Mesothelial cell of epicardium (in vitro differentiated cells): ENCODE results near the gene ANAPC10. TPM values are rescaled to one million over a fixed set of nuclear protein-coding genes. Genes with fewer than 3 reads are reported as not detected.

ENCODE experiments used
- DNase-seq, 2 experiments: peaks; one replicate each; pipeline ENCODE4 v3.0.0; 2021; ENCODE audit warnings: low spot score in 2 of 2; ENCODE audit not compliant: unreplicated experiment in 2 of 2
- H3K27ac Mint-ChIP-seq: 2 replicates; pipeline ENCODE4 v1.8.0; 2021; ENCODE audit warnings: mixed read lengths
- H3K27me3 Mint-ChIP-seq: 2 replicates; pipeline ENCODE4 v1.8.0; 2021; ENCODE audit warnings: low read depth, mixed read lengths
- H3K36me3 Mint-ChIP-seq: 2 replicates; pipeline ENCODE4 v1.8.0; 2021; ENCODE audit warnings: mixed read lengths
- H3K4me1 Mint-ChIP-seq: 2 replicates; pipeline ENCODE4 v1.8.0; 2021; ENCODE audit warnings: mixed read lengths
- H3K4me3 Mint-ChIP-seq: 2 replicates; pipeline ENCODE4 v1.8.0; 2021; ENCODE audit warnings: mild to moderate bottlenecking, moderate library complexity, mixed read lengths
- H3K9me3 Mint-ChIP-seq: 2 replicates; pipeline ENCODE4 v1.8.0; 2021; ENCODE audit warnings: mixed read lengths
- total RNA-seq: library from RNA; stranded (reverse); gene quantifications from 3 replicates; pipeline ENCODE4 v1.2.1, GENCODE V29; 2021
- TF ChIP-seq, protein P1 (sequence below): fragments of 200-600 bp; sonication (generic); IDR thresholded peaks from one replicate; pipeline ENCODE4 v1.5.0; 2021; ENCODE audit warnings: antibody characterized with exemption; ENCODE audit not compliant: unreplicated experiment

The ANAPC10 gene
- total RNA-seq, 1 donor from 2014 or later = 24.2 TPM

DNA sequence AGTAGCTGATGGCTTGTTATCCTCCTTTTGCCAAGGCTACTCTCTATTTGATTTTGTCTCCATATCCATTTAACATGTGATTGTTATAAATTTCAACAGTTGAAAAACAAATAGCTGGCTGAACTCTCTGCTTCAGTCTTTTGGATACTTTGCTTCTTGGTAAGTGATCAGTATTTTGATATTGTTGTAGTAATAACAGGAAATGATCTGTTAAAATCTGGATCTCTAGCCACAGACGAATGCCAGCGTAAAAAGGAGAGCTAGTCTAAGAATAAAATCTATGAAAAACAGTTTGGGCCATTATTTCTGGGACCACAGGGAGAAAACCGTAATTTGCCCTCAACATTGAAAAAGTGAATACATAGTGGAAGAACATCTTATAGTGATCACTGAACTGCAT is 113.8 kb downstream of the ANAPC10 start:
- no peak for DNase-seq
- Mint-ChIP-seq H3K27ac (no peak overlapping the region), H3K36me3 (peaks cover 13% of the 10 kb centered on the region), H3K9me3 (peaks cover 26% of the 10 kb centered on the region), H3K27me3 (no peaks in the 10 kb centered on the region), H3K4me3 (no peak overlapping the region), H3K4me1 (peaks cover 1% of the 10 kb centered on the region)
- TF ChIP-seq, protein P1, sequence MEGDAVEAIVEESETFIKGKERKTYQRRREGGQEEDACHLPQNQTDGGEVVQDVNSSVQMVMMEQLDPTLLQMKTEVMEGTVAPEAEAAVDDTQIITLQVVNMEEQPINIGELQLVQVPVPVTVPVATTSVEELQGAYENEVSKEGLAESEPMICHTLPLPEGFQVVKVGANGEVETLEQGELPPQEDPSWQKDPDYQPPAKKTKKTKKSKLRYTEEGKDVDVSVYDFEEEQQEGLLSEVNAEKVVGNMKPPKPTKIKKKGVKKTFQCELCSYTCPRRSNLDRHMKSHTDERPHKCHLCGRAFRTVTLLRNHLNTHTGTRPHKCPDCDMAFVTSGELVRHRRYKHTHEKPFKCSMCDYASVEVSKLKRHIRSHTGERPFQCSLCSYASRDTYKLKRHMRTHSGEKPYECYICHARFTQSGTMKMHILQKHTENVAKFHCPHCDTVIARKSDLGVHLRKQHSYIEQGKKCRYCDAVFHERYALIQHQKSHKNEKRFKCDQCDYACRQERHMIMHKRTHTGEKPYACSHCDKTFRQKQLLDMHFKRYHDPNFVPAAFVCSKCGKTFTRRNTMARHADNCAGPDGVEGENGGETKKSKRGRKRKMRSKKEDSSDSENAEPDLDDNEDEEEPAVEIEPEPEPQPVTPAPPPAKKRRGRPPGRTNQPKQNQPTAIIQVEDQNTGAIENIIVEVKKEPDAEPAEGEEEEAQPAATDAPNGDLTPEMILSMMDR = no peak

DNA sequence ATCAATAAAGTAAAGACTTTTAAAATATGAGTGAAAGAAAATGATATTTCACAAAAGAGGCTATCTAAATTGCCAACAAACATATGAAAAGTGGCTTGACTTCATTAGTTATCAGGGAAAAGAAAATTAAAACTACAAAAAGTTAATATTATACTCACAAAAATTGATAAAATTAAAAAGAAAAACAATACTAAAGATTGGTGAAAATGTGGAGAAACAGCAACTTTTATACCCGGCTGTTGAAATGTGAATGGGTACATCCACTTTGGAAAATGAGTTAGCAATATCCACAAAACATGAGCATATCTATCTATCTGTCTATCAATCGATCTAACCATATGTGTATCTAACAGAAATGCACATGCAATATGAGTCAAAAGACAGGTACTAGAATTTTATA is 122.3 kb downstream of the ANAPC10 start:
- TF ChIP-seq, protein P1 = no peak
- no peak overlapping the region for H3K27ac Mint-ChIP-seq
- H3K36me3 Mint-ChIP-seq = peaks cover 9% of the 10 kb centered on the region
- H3K27me3 Mint-ChIP-seq = no peaks in the 10 kb centered on the region
- DNase-seq = no peak
- H3K4me1 Mint-ChIP-seq = no peaks in the 10 kb centered on the region
- H3K4me3 Mint-ChIP-seq = no peak overlapping the region
- H3K9me3 Mint-ChIP-seq = peaks cover 32% of the 10 kb centered on the region

DNA sequence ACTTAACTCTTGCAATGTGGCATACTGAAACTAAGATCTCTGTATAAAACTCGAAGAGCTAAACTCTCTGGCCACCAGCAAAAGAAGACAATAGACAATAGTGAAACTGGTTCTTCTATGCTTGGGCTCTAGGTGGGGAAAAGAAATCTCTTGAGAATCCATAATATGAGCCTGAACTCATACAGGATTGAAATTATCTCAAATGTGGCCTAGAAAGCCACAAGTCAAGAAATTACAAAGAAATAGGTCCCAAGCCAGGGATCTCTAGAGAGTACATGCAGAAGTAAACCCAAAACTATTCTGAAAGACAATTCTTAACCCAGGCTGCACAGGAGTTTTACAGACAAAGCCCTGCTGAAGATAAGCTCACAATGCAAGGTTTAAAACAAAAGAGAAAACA is 127.4 kb downstream of the ANAPC10 start:
- Mint-ChIP-seq H3K36me3 (peaks cover 3% of the 10 kb centered on the region), H3K4me1 (no peaks in the 10 kb centered on the region), H3K9me3 (peaks cover 14% of the 10 kb centered on the region), H3K4me3 (no peak overlapping the region), H3K27me3 (no peaks in the 10 kb centered on the region), H3K27ac (no peak overlapping the region)
- DNase-seq = no peak
- TF ChIP-seq, protein P1 = no peak

DNA sequence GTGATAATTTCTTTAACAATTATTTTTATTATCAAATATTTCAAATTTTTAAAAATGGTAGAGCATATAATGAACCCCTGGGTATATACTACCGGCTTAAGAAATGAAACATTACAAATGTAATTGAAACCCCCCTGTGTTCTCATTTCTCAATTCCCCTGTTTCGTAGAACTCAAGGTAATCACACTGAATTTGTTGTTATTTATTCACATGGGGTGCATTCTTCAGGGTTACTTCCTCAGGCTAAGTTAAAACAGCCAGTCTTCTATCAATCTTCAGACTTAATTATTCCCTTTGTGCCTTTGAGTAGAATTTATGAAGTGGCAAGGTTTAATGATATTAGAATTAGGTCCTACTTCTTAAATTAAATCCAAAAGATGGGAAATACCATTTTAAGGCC is 128.2 kb downstream of the ANAPC10 start:
- H3K36me3 Mint-ChIP-seq = peaks cover 1% of the 10 kb centered on the region
- no peaks in the 10 kb centered on the region for H3K27me3 Mint-ChIP-seq
- no peak overlapping the region for H3K4me3 Mint-ChIP-seq
- H3K27ac Mint-ChIP-seq = no peak overlapping the region
- H3K9me3 Mint-ChIP-seq = peaks cover 13% of the 10 kb centered on the region
- no peak for DNase-seq
- H3K4me1 Mint-ChIP-seq = no peaks in the 10 kb centered on the region
- TF ChIP-seq, protein P1 = no peak

DNA sequence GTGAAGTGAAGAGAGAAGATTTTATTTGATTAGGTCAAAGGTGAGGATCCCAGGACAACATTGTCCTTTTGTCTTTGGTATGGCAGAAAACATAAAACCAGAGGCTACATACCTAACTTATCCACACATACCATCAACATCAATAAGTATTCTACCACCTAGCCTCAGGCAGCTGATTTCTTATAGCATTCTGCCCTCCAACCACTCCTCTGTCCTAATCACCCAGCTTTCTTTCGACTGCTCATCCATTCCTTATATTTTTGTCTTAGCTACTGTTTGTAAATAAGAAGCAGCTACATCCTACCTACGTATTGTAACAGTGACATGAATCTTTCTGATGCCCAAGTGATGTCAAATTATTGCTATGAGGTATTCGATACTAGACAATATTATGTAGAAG is 129.4 kb downstream of the ANAPC10 start:
- no peaks in the 10 kb centered on the region for H3K27me3 Mint-ChIP-seq
- no peaks in the 10 kb centered on the region for H3K36me3 Mint-ChIP-seq
- H3K9me3 Mint-ChIP-seq = peaks cover 16% of the 10 kb centered on the region
- H3K4me1 Mint-ChIP-seq = no peaks in the 10 kb centered on the region
- no peak overlapping the region for H3K27ac Mint-ChIP-seq
- no peak overlapping the region for H3K4me3 Mint-ChIP-seq
- no peak for DNase-seq
- TF ChIP-seq, protein P1 = no peak

DNA sequence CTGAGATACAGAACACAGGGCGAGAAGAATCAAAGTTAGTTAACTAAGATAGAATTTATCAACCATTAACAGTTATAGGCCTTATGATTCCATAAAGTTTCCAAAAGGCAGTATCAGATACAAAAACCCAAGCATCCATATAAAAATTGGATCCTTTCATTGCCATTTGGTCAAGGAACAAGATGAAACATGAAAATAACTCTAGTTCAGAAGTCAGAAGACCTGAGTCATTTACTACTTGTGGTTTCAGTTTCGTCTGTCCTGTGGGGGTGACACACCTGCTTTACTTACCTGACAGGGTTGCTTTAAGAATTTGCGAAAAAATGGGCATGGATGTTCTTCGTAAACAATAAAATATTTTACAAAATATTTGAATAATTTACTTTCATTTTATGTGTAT is 130.8 kb downstream of the ANAPC10 start:
- no peak for DNase-seq
- Mint-ChIP-seq H3K27me3 (no peaks in the 10 kb centered on the region), H3K4me1 (no peaks in the 10 kb centered on the region), H3K9me3 (peaks cover 15% of the 10 kb centered on the region), H3K36me3 (no peaks in the 10 kb centered on the region), H3K27ac (no peak overlapping the region), H3K4me3 (no peak overlapping the region)
- TF ChIP-seq, protein P1 = no peak
